Activated naive CD4-positive, alpha-beta T cell treated with anti-CD3 and anti-CD28 coated beads, Interleukin-2, amount 50 U/mL, for 72 hours (primary cell): ENCODE results near the gene FSCN2. TPM values are rescaled to one million over a fixed set of nuclear protein-coding genes. Genes with fewer than 3 reads are reported as not detected.

Source experiments
- ATAC-seq, 2 donors: fragments of 150-1000 bp; cut with Tn5 transposase; 2 replicates each; pipeline ENCODE4 v1.10.0; 2021; ENCODE audit warnings: mild to moderate bottlenecking in 2 of 2, moderate library complexity in 2 of 2
- DNase-seq, 2 donors: peaks; one replicate each; pipeline ENCODE4 v3.0.0; 2021 to 2022; ENCODE audit warnings: low spot score in 2 of 2
- H3K27ac Mint-ChIP-seq, 2 donors: one replicate each; pipeline ENCODE4 v1.8.0; 2022; ENCODE audit warnings: mild to moderate bottlenecking in 2 of 2, mixed read lengths in 2 of 2
- H3K36me3 Mint-ChIP-seq, 2 donors: one replicate each; pipeline ENCODE4 v1.8.0; 2022; ENCODE audit warnings: mixed read lengths in 2 of 2
- H3K9me3 Mint-ChIP-seq, 2 donors: one replicate each; pipeline ENCODE4 v1.8.0; 2022; ENCODE audit warnings: mixed read lengths in 2 of 2
- total RNA-seq, 2 donors: library from RNA; stranded (reverse); gene quantifications; one replicate each; pipeline ENCODE4 v1.2.3, GENCODE V29; 2022

Gene FSCN2
- under 1 TPM; 0.30 to 0.86 TPM for total RNA-seq

GRCh38 chr17:81527591-81528383 is at the start of gene FSCN2:
Gene FSCN2, plus strand, starts transcription at chr17:81528377. Its CDS starts 155 bp downstream, at chr17:81528532.
- Mint-ChIP-seq H3K9me3 (no peaks in the 10 kb centered on the region), H3K27ac (peak within 1 kb of the TSS in 1 of 2 donors; percentile 29), H3K36me3 (no peaks in the 10 kb centered on the region)
- no peak for ATAC-seq
- no peak for DNase-seq

- Mint-ChIP-seq H3K27ac (no peak overlapping the region), H3K36me3 (no peaks in the 10 kb centered on the region), H3K9me3 (no peaks in the 10 kb centered on the region)
- ATAC-seq (no peak), DNase-seq (no peak)
Observed at GRCh38 chr17:81479175-81480071, 48.8 kb upstream of the FSCN2 start.

GRCh38 chr17:81480140-81481072 is 47.8 kb upstream of the FSCN2 start:
- Mint-ChIP-seq H3K9me3 (no peaks in the 10 kb centered on the region), H3K27ac (no peak overlapping the region), H3K36me3 (no peaks in the 10 kb centered on the region)
- ATAC-seq (no peak), DNase-seq (no peak)

GRCh38 chr17:81481073-81481799 is 46.9 kb upstream of the FSCN2 start:
- peak in 1 of 2 donors; percentile 57 for DNase-seq
- peak; percentile 30 to 71 for ATAC-seq
- H3K27ac Mint-ChIP-seq: no peak overlapping the region
- H3K9me3 Mint-ChIP-seq: no peaks in the 10 kb centered on the region
- H3K36me3 Mint-ChIP-seq: no peaks in the 10 kb centered on the region

GRCh38 chr17:81481815-81482505 is 46.2 kb upstream of the FSCN2 start:
- no peak for DNase-seq
- no peak for ATAC-seq
- Mint-ChIP-seq H3K27ac (no peak overlapping the region), H3K9me3 (no peaks in the 10 kb centered on the region), H3K36me3 (no peaks in the 10 kb centered on the region)

- no peaks in the 10 kb centered on the region for H3K36me3 Mint-ChIP-seq
- no peak for DNase-seq
- H3K9me3 Mint-ChIP-seq: no peaks in the 10 kb centered on the region
- ATAC-seq: no peak
- H3K27ac Mint-ChIP-seq: no peak overlapping the region
Observed at GRCh38 chr17:81482673-81483072, 45.5 kb upstream of the FSCN2 start.

GRCh38 chr17:81483085-81483861 is 44.9 kb upstream of the FSCN2 start:
- DNase-seq: no peak
- no peak for ATAC-seq
- H3K9me3 Mint-ChIP-seq: no peaks in the 10 kb centered on the region
- H3K36me3 Mint-ChIP-seq: no peaks in the 10 kb centered on the region
- no peak overlapping the region for H3K27ac Mint-ChIP-seq

GRCh38 chr17:81483862-81484194 is 44.3 kb upstream of the FSCN2 start:
- H3K27ac Mint-ChIP-seq: no peak overlapping the region
- no peaks in the 10 kb centered on the region for H3K9me3 Mint-ChIP-seq
- no peak for DNase-seq
- peak in 1 of 2 donors; percentile 8 for ATAC-seq
- H3K36me3 Mint-ChIP-seq: no peaks in the 10 kb centered on the region

GRCh38 chr17:81484195-81484979 is 43.8 kb upstream of the FSCN2 start:
- peak; percentile 63 to 72 for ATAC-seq
- H3K27ac Mint-ChIP-seq: no peak overlapping the region
- no peaks in the 10 kb centered on the region for H3K9me3 Mint-ChIP-seq
- H3K36me3 Mint-ChIP-seq: no peaks in the 10 kb centered on the region
- peak; percentile 86 to 98 for DNase-seq

- Mint-ChIP-seq H3K9me3 (no peaks in the 10 kb centered on the region), H3K27ac (peak overlapping the region in 1 of 2 donors; percentile 4), H3K36me3 (no peaks in the 10 kb centered on the region)
- no peak for ATAC-seq
- no peak for DNase-seq
Observed at GRCh38 chr17:81486199-81486810, 41.9 kb upstream of the FSCN2 start.

- no peaks in the 10 kb centered on the region for H3K36me3 Mint-ChIP-seq
- DNase-seq (no peak), ATAC-seq (no peak)
- no peaks in the 10 kb centered on the region for H3K9me3 Mint-ChIP-seq
- peak overlapping the region in 1 of 2 donors; percentile 29 for H3K27ac Mint-ChIP-seq
Observed at GRCh38 chr17:81487089-81487486, 41.1 kb upstream of the FSCN2 start.

- Mint-ChIP-seq H3K27ac (no peak overlapping the region), H3K36me3 (no peaks in the 10 kb centered on the region), H3K9me3 (no peaks in the 10 kb centered on the region)
- ATAC-seq (peak; percentile 84 to 91), DNase-seq (peak; percentile 83 to 88)
Observed at GRCh38 chr17:81487487-81488275, 40.5 kb upstream of the FSCN2 start.

- no peaks in the 10 kb centered on the region for H3K36me3 Mint-ChIP-seq
- no peak for DNase-seq
- H3K27ac Mint-ChIP-seq: no peak overlapping the region
- no peaks in the 10 kb centered on the region for H3K9me3 Mint-ChIP-seq
- ATAC-seq: peak; percentile 2 to 6
Observed at GRCh38 chr17:81488276-81488860, 39.8 kb upstream of the FSCN2 start.
